ENCODE measurements around the gene DGAT2. TPM values are rescaled to one million over a fixed set of nuclear protein-coding genes. Genes with fewer than 3 reads are reported as not detected.

Gene DGAT2
- total RNA-seq, 6 experiments from 2014 or later, result 33.1 to 166 (median 124) TPM

DNA sequence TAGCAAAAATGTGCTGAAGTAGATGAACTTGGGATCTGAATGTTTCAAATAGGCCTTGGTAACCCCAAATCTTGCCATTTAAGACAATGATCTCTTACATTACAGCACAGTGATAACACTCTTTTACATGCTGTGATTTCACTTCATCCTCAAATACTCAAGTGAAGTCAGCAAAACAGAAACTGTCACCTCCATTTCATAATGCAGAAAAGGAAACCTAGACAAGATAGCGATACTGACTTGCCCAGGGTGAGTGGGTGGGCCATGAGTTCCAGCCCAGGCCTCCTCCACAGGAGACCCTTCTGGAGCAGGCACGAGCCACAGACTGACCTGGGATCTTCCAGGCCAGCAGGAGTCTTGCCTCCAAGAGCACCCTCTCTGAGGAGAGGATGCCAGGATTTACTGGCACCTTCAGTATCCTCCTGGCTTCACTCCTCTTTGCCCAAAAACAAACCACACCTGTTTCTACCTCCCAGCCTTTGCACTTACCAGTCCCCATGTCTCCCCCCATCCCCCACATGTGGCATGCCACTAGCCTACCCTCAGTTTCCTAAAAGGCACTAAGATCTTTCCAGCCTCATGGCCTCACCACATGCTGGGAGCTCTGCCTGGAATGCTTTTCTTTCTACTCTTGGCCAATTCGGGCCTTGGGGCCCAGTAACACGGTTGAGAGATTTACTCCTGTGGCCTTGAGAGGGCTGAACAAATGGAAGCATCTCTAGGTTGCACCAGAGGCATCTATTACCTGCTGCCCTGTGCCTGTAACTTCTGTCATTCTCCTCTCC is 1.9 kb upstream of the DGAT2 start:
- Histone ChIP-seq H3K4me1 (peaks cover 0 to 38% (median 13%) of the 10 kb centered on the region in 4 donors), H3K27me3 (no peaks in the 10 kb centered on the region), H3K27ac (no peak overlapping the region), H3K36me3 (no peaks in the 10 kb centered on the region), H3K4me3 (no peak overlapping the region), H3K9me3 (no peaks in the 10 kb centered on the region)
- ATAC-seq, result no peak
- WGBS (ENCODE audit: insufficient coverage, low coverage, low lambda C conversion rate, missing lambda C conversion rate), result 69% methylated on average over 2 of the region's 4 CpGs
- peak in 1 of 3 donors; percentile 17 for DNase-seq
- TF ChIP-seq, protein P1, sequence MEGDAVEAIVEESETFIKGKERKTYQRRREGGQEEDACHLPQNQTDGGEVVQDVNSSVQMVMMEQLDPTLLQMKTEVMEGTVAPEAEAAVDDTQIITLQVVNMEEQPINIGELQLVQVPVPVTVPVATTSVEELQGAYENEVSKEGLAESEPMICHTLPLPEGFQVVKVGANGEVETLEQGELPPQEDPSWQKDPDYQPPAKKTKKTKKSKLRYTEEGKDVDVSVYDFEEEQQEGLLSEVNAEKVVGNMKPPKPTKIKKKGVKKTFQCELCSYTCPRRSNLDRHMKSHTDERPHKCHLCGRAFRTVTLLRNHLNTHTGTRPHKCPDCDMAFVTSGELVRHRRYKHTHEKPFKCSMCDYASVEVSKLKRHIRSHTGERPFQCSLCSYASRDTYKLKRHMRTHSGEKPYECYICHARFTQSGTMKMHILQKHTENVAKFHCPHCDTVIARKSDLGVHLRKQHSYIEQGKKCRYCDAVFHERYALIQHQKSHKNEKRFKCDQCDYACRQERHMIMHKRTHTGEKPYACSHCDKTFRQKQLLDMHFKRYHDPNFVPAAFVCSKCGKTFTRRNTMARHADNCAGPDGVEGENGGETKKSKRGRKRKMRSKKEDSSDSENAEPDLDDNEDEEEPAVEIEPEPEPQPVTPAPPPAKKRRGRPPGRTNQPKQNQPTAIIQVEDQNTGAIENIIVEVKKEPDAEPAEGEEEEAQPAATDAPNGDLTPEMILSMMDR (IDR thresholded peaks at IDR 0.05), result no peak
- TF ChIP-seq POLR2A (IDR thresholded peaks at IDR 0.05), result no peak
- intact Hi-C loops (cut with DNase I), result loop anchor here (5.0 to 10.0 kb wide), 2 partner anchors 44 to 62 kb away; no protein-coding TSS in a partner anchor

DNA sequence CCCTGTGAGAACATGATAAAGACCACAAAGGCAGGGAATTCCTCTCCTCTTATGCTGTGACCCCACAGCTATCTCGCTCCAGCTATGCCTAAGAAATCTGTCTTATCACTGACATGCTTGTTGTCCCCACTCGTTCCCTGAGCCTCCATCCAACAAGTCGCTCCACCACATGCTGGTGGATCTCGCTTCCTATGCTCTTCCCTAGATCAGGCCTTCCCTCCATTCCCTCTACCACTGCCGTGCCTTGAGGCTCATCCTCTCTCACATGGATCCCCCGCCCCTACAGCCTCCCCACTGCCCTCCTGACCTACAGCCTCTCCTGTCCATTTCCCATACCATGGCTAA is 1.4 kb upstream of the DGAT2 start:
- Histone ChIP-seq H3K27ac (no peak overlapping the region), H3K36me3 (no peaks in the 10 kb centered on the region), H3K9me3 (no peaks in the 10 kb centered on the region), H3K4me3 (no peak overlapping the region), H3K4me1 (peaks cover 0 to 32% (median 11%) of the 10 kb centered on the region in 4 donors), H3K27me3 (no peaks in the 10 kb centered on the region)
- no peak for ATAC-seq
- WGBS (ENCODE audit: insufficient coverage, low coverage, low lambda C conversion rate, missing lambda C conversion rate), result 93% methylated on average over 6 of the region's 6 CpGs
- peak in 1 of 3 donors; percentile 13 for DNase-seq
- intact Hi-C loops (cut with DNase I), result loop anchor here (5.0 to 10.0 kb wide), 2 partner anchors 45 to 62 kb away; no protein-coding TSS in a partner anchor
- no peak for TF ChIP-seq POLR2A (IDR thresholded peaks at IDR 0.05)
- TF ChIP-seq, protein P1 (IDR thresholded peaks at IDR 0.05), result no peak

DNA sequence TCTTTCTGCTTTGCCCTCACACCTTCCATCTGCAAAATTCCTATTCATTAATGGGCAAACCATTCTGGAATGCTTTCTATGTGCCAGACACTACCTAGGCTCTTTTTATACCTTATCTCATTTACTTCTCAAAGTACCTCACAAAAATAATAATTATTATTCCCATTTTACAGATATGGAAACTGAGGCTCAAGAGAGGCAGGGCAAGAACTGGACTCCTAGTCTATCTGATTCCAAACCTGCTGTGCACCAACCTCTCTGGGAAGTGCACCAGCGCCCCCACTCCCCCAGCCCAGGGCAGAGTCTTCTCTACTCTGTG is 826 bp upstream of the DGAT2 start:
- TF ChIP-seq, protein P1 (IDR thresholded peaks at IDR 0.05), result no peak
- no peak for TF ChIP-seq POLR2A (IDR thresholded peaks at IDR 0.05)
- no peak for DNase-seq
- H3K4me1 ChIP-seq, result peaks cover 0 to 27% (median 8%) of the 10 kb centered on the region in 4 donors
- ATAC-seq, result no peak
- no peak overlapping the region for H3K4me3 ChIP-seq
- H3K9me3 ChIP-seq, result no peaks in the 10 kb centered on the region
- 10% methylated on average over 1 of the region's 1 CpG for WGBS (ENCODE audit: insufficient coverage, low coverage, low lambda C conversion rate, missing lambda C conversion rate)
- peak overlapping the region in 1 of 3 donors; percentile 99 for H3K27ac ChIP-seq
- no peaks in the 10 kb centered on the region for H3K27me3 ChIP-seq
- intact Hi-C loops (cut with DNase I), result loop anchor here (5.0 to 10.0 kb wide), 2 partner anchors 45 to 63 kb away; no protein-coding TSS in a partner anchor
- no peaks in the 10 kb centered on the region for H3K36me3 ChIP-seq

DNA sequence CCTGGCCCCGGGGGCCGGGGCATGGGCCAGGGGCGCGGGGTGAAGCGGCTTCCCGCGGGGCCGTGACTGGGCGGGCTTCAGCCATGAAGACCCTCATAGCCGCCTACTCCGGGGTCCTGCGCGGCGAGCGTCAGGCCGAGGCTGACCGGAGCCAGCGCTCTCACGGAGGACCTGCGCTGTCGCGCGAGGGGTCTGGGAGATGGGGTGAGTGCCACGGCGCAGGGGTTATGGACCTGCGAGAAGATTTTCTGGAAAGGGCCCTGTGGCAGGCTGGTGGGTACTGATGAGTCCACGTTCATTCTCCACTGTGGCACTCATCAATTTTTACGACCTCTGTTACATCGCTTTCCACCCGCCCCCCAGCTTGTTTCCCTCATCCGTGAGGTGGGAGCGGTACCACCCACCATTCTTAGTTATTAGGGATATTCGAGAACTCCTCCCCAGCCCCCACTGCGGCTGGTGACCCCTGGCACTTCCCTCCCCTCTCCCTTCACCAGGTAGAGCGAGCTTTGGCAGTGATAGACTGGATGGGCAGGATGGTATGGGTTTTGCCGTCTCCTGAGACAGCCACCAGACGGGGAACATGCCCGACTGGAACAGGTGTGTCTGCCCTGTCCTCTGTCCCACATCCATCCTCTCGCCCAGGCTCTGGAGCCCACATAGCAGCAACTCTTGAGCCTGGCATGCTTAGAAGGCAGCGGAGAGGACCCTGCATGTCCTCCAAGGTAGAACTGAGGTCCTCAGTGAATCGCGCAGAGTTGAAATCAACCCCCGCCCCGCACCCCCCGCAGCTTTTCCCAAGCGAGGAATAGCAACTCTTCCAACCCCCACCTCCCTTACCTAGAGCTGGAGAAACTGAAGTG is 562 bp downstream of the DGAT2 start:
- Histone ChIP-seq H3K9me3 (no peaks in the 10 kb centered on the region), H3K4me1 (peaks cover 0 to 18% (median 4%) of the 10 kb centered on the region in 4 donors), H3K27me3 (no peaks in the 10 kb centered on the region), H3K4me3 (peak overlapping the region; percentile 72 to 98 (median 87)), H3K27ac (peak overlapping the region; percentile 81 to 99 (median 97)), H3K36me3 (peaks cover 0 to 3% (median 0%) of the 10 kb centered on the region in 4 donors)
- intact Hi-C loops (cut with DNase I), result loop anchor here (5.0 to 10.0 kb wide), 2 partner anchors 47 to 64 kb away; no protein-coding TSS in a partner anchor
- TF ChIP-seq POLR2A (IDR thresholded peaks at IDR 0.05), result no peak
- TF ChIP-seq, protein P1 (IDR thresholded peaks at IDR 0.05), result no peak
- WGBS (ENCODE audit: insufficient coverage, low coverage, low lambda C conversion rate, missing lambda C conversion rate), result 1% methylated on average over 10 of the region's 46 CpGs
- peak; percentile 6 to 28 (median 26) for ATAC-seq
- DNase-seq, result peak in 2 of 3 donors; percentile 38 to 56

Data from right lobe of liver (tissue), 6 donors.